ENCODE measurements around the gene ACTA1.

DNA sequence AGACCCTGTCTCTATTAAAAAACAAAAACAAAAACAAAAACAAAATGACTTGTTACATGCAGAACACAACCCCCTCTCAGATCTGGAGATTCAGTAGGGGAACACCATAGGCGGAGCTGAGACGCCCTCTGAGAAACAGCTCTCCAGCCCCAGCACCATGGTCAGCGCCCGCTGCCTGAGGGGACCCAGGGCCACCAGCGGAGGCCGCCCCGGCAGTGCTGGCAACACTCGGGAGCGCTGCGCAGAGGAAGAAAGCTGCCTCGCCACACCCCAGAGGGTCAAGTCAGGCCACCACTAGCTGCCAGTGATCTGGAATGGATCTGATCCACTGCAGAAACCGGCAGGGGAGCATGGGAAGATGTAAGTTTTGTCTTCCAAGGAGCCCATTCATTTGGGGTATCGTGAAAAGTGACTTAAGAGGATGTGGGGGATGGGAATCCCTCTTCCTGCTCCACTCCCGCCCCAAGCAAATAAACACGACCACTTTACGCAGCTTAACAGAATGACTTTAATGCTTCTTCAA is 3.1 kb downstream of the ACTA1 start:
- TF ChIP-seq, protein P1, sequence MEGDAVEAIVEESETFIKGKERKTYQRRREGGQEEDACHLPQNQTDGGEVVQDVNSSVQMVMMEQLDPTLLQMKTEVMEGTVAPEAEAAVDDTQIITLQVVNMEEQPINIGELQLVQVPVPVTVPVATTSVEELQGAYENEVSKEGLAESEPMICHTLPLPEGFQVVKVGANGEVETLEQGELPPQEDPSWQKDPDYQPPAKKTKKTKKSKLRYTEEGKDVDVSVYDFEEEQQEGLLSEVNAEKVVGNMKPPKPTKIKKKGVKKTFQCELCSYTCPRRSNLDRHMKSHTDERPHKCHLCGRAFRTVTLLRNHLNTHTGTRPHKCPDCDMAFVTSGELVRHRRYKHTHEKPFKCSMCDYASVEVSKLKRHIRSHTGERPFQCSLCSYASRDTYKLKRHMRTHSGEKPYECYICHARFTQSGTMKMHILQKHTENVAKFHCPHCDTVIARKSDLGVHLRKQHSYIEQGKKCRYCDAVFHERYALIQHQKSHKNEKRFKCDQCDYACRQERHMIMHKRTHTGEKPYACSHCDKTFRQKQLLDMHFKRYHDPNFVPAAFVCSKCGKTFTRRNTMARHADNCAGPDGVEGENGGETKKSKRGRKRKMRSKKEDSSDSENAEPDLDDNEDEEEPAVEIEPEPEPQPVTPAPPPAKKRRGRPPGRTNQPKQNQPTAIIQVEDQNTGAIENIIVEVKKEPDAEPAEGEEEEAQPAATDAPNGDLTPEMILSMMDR (optimal IDR thresholded peaks at IDR 0.05 in 1 of 3, IDR thresholded peaks at IDR 0.05 in 1 of 3, conservative IDR thresholded peaks at IDR 0.05 in 1 of 3; ENCODE audit: extremely low read depth in 1 of 3, insufficient read depth in 2 of 3, low read length in 3 of 3): no peak
- TF ChIP-seq EZH2 (IDR thresholded peaks at IDR 0.05; ENCODE audit: low read length): no peak
